Right atrium auricular region (tissue), 2 donors: ENCODE data around the gene VEGFD. TPM values are rescaled to one million over a fixed set of nuclear protein-coding genes. Genes with fewer than 3 reads are reported as not detected.
A peak's percentile ranks its signal among the peaks of the same experiment; 100 is the strongest.

Experiments
- DNase-seq: peaks from one replicate; pipeline ENCODE4 v3.0.0-alpha.2; 2019; ENCODE audit warnings: low spot score
- H3K27ac ChIP-seq, 2 donors: fragments of 200-600 bp; sonication (generic); 1 replicate in 1 of 2; 2 replicates in 1 of 2; pipeline ENCODE4 v1.5.1; 2016 to 2019
- H3K27me3 ChIP-seq, 2 donors: fragments of 200-600 bp; sonication (generic); one replicate each; pipeline versions ENCODE4 v1.5.1 to v1.6.0; 2017 to 2019
- H3K36me3 ChIP-seq: fragments of 200-600 bp; sonication (generic); one replicate; pipeline ENCODE4 v1.5.1; 2016
- H3K4me1 ChIP-seq, 2 donors: fragments of 200-600 bp; sonication (generic); one replicate each; pipeline versions ENCODE4 v1.5.1 to v1.6.0; 2017 to 2019
- H3K4me3 ChIP-seq, 2 donors: fragments of 200-600 bp; sonication (generic); 1 replicate in 1 of 2; 2 replicates in 1 of 2; pipeline ENCODE4 v1.5.1; 2017 to 2019; ENCODE audit warnings: mild to moderate bottlenecking in 1 of 2, moderate library complexity in 1 of 2
- H3K9me3 ChIP-seq, 2 donors: fragments of 200-600 bp; sonication (generic); one replicate each; pipeline ENCODE4 v1.5.1; 2019
- CTCF ChIP-seq, 2 donors: fragments of 200-600 bp; sonication (generic); IDR thresholded peaks; one replicate each; pipeline ENCODE4 v1.5.1; 2019; ENCODE audit warnings: antibody characterized with exemption in 2 of 2
- total RNA-seq, 2 donors: library from RNA; depleted of rRNA; stranded (reverse); fragments of >200 nt; gene quantifications; one replicate each; pipeline ENCODE4 v1.1.0, GENCODE V29; 2016

The VEGFD gene
- total RNA-seq, 2 donors from 2014 or later, result 1.6 to 4.9 TPM

DNA sequence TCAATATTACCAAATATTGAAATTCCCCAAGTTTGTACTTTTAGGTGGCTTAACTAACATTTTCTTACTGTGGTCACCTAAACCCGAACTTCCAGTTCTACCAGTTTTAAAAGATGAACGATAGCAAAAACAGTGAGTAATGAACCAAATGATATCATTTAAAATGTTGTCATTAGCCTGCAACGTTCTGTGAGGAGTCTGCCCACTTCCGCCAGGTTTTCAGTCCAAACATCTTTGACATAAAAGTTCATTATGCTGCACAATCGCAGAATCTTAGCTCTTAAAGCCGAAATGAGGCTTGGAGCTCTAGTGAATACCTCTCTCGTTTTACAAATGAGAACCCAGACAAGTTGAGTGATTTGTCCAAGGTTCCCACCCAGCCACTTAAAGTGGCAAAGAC, 49.7 kb downstream of the VEGFD start:
- Histone ChIP-seq H3K4me1 (peaks cover 0 to 5% of the 10 kb centered on the region in 2 donors), H3K9me3 (no peaks in the 10 kb centered on the region), H3K27ac (peak overlapping the region; percentile 85 to 88), H3K27me3 (no peaks in the 10 kb centered on the region), H3K36me3 (no peaks in the 10 kb centered on the region), H3K4me3 (peak overlapping the region; percentile 71 to 78)
- TF ChIP-seq CTCF (IDR thresholded peaks at IDR 0.05), result no peak
- DNase-seq, result no peak

- Histone ChIP-seq H3K9me3 (no peaks in the 10 kb centered on the region), H3K4me3 (no peak overlapping the region), H3K4me1 (no peaks in the 10 kb centered on the region), H3K27ac (peak overlapping the region in 1 of 2 donors; percentile 7), H3K27me3 (no peaks in the 10 kb centered on the region), H3K36me3 (no peaks in the 10 kb centered on the region)
- TF ChIP-seq CTCF (IDR thresholded peaks at IDR 0.05), result no peak
- no peak for DNase-seq
These were observed 55.4 kb downstream of the VEGFD start for GRCh38 chrX:15328821-15329220.

DNA sequence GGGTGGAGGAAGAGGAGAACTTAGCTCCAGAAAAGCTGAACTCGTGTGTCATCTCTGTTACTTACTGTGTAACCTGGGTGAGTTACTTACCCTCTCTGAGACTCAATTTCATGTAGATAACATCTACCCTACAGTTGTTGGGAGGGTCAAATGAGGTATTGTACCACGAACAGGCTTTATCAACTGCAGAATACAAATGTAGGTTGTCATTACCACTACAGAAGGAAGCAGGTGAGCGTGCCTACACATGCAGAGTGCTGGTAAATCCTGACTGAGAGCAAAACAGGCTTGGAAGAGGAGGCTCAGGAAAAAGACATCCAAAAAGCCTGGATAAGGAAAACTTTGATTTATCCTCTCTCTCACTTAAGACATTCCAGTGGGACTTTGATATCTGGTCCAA, 56.1 kb downstream of the VEGFD start:
- no peaks in the 10 kb centered on the region for H3K9me3 ChIP-seq
- no peak for TF ChIP-seq CTCF (IDR thresholded peaks at IDR 0.05)
- no peaks in the 10 kb centered on the region for H3K27me3 ChIP-seq
- no peaks in the 10 kb centered on the region for H3K36me3 ChIP-seq
- H3K4me3 ChIP-seq, result no peak overlapping the region
- no peak overlapping the region for H3K27ac ChIP-seq
- no peak for DNase-seq
- H3K4me1 ChIP-seq, result no peaks in the 10 kb centered on the region

DNA sequence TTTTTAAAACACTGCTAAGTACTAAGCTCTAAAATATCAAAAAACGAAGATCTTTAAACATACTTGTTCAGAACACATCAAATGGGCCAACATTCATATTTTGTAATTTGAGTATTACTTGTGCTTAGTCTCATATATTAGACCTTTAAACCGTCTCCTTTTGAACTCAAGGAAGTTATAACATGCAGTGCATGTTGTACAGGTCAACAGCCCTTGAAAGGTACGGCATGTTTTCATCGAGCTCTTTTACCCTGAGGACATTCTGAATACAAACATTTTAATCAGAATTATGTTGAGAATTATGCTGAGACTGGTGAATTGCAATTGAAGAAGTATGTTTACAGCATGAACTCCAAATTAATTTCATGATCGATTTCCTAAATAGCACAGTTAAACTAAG, 61.7 kb downstream of the VEGFD start:
- TF ChIP-seq CTCF (IDR thresholded peaks at IDR 0.05), result no peak
- Histone ChIP-seq H3K36me3 (no peaks in the 10 kb centered on the region), H3K27ac (no peak overlapping the region)

GRCh38 chrX:15322072-15322471, 62.1 kb downstream of the VEGFD start:
- DNase-seq, result no peak
- Histone ChIP-seq H3K36me3 (no peaks in the 10 kb centered on the region), H3K4me1 (no peaks in the 10 kb centered on the region), H3K27ac (no peak overlapping the region), H3K27me3 (no peaks in the 10 kb centered on the region), H3K9me3 (no peaks in the 10 kb centered on the region), H3K4me3 (no peak overlapping the region)
- TF ChIP-seq CTCF (IDR thresholded peaks at IDR 0.05), result no peak

More for the DNA sequence above, 61.7 kb downstream of the VEGFD start:
- Histone ChIP-seq H3K27me3 (no peaks in the 10 kb centered on the region), H3K4me1 (no peaks in the 10 kb centered on the region), H3K4me3 (no peak overlapping the region), H3K9me3 (no peaks in the 10 kb centered on the region)
- DNase-seq, result no peak

DNA sequence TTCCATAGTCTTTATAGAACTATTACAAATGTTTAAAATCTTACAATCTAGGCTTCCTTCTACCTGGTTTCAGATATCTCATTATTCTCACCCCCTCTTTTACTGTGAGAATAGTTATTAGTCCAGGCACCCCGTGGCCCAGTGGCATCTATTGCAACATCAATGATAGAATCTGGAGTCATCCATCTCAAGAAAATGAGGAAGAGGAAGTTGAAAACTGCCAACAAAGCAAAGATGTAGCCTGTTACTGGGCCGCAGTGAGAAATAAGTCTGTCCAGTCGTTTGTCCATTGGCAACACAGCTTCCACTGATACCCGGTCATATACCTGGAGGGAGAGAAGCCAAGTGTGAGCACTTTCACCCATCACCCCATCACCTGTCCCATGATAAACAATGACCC, 62.8 kb downstream of the VEGFD start:
- Histone ChIP-seq H3K9me3 (no peaks in the 10 kb centered on the region), H3K4me3 (no peak overlapping the region), H3K4me1 (no peaks in the 10 kb centered on the region), H3K27me3 (no peaks in the 10 kb centered on the region), H3K27ac (no peak overlapping the region), H3K36me3 (no peaks in the 10 kb centered on the region)
- DNase-seq, result no peak
- TF ChIP-seq CTCF (IDR thresholded peaks at IDR 0.05), result no peak
